GM19099 (cell line): ENCODE results near the gene UPF3A.

Source experiments
- POLR2A ChIP-seq: IDR thresholded peaks from 3 replicates; pipeline ENCODE4 v1.6.1; 2011; ENCODE audit warnings: low read depth; ENCODE audit not compliant: insufficient read length; ENCODE audit errors: extremely low read depth

UPF3A gene

DNA sequence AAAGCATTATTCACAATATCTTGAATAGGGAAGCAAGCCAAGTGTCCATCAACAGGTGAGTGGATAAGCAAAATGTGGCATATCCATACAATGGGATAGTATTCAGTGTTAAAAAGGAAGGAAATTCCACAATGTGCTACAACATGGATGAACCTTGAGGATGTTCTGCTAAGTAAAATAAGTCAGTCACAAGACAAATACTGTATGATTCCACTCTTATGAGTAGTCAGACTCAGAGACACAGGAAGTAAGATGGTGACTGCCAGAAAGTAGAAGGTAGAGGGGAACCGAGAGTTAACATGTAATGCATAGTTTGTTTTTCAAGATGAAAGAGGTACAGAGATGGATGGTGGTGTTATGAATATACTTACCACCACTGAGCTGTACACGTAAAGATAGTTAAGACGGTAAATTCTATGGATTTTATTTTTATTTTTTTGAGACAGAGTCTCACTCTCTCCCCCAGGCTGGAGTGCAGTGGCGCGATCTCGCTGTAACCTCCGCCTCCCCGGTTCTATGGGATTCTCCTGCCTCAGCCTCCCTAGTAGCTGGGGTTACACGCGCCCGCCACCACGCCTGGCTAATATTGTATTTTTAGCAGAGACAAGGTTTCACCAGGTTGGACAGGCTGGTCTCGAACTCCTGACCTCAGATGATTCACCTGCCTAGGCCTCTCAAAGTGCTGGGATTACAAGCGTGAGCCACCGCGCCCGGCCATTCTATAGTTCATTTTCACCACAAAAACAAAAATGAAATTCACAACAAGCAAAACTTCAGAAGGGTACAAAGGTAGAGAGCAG, 31.9 kb downstream of the UPF3A start:
- TF ChIP-seq POLR2A: peak; percentile 28

DNA sequence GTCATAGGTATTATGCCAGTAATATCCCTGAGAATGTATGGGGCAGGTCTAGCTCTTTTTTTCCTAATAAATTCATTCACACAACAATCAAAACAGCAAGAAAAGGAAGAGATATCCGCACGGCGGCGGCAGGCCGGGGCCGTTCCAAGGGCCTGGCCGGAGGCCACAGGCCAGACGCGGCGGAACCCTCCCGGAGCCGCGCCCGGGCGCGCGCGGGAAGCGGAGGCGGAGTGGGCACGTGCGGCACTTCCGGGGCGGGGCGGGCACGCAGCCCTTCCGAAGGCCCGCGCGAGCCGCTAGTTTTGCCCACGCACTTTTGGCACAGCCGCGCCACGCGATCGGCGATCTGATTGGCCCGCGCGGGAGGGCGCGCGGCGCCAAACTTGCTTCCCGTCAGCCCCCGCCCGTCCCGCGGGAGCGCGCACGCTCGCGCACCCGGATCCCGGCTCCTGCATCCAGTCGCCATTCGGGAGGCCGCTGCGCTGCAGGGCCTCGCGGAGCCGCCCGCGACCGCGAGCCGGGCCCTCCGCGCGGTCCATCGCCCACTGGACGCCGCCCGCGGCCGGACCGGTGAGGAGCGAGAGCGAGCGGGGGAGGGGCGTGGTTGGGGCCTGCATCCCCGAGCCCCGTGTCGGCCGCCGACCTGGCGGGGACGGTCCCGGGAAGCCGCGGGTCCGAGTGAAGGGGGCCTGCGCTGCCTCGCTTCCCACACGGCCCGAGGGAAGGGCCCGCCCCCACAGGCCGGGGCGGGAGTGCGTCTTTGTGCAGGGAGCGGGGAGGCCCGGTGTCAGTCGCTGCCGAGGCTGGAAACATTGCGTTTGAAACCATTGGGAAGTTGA, 32.9 kb downstream of the UPF3A start, which contains the start of gene CHAMP1:
Gene CHAMP1 (plus strand): TSS at position 430 of the 839 bp plus-strand sequence. CDS start 9,340 bp downstream, outside the sequence.
- peak; percentile 91 for TF ChIP-seq POLR2A

DNA sequence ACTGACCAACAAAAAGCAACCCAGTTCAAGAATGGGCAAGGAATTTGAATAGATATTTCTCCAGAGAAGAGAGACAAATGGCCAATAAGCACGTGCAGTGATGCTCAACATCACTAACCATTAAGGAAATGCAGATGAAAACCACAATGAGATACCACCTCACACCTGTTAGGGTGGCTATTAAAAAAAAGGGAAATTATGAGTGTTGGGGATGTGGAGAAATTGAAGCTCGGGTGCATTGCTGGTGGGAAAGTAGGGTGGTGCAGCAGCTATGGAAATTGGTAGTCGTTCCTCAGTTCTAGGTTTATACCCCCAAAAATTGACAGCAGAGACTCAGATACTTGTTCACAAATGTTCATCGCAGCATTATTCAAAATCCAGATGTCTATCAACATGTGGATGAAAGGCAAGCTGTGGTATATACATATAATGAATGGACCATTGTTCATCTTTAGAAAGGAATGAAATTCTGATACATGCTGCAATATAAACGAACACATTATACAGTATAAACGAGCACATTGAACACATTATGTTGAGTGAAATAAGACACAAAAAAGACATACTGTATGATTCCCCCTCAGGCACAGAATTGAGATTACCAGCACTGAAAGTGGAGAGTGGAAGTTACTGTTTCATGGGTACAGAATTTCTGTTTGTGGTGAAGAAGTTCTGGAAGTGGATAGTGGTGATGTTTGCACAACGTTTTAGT, 33.8 kb downstream of the UPF3A start:
- no peak for TF ChIP-seq POLR2A

DNA sequence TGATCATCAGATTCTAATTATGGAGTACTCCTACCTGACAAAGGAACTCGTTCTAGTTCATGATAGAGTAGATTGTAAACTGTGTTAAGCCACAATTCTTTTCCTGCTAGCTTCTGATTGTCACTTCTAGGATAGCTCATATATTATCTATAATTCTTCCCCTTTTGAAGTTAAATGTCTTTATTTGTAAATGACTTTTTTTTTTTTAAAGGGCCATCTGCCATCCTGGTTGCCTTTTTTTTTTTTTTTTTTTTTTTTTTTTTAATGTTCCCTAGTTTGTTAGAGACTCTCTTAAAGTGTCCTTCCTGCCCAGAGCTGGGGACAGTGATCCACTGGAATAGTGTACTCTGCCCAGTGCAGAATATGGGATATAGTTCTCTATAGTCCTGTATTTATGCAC, 37.2 kb downstream of the UPF3A start:
- TF ChIP-seq POLR2A: no peak

DNA sequence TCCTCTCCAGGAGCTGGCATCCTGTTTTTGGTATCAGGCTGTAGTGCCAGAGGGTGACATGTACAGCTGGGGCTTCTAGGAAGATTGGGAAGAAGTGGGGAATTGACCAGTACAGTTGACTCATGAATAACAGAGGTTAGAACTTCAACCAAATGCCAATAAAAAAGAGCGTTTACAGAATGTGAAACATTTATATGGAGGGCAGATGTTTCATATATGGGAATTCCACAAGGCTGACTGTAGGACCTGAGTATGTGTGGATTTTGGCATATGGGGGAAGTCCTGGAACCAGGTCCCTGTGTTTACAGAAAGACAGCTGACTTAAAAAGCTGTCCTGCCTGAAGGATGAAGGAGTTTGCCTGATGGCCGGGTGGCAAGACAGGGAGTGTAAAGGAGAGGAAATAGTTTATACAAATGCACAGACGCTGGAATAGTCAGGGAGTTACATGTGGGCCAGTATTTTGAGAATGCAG, 38.1 kb downstream of the UPF3A start:
- no peak for TF ChIP-seq POLR2A

DNA sequence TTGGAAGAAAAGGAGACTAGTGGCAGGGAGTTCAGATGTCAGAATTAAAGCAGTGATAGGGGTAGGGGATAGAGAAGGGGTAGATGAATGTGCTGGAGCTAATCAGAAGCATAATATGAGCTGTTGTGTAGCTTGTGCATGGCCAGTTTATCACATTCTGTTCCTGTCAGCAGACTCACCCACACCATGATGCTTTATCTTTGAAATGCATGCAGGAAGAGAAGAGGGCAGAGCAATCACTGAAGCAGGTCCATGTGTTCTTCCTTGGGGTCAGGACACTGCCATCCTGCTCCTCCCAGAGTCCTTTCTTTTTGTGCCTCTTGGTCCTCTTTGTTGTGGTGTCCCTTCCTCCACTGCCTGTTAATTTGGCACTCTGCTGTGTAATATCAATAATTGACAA, 38.7 kb downstream of the UPF3A start:
- no peak for TF ChIP-seq POLR2A

DNA sequence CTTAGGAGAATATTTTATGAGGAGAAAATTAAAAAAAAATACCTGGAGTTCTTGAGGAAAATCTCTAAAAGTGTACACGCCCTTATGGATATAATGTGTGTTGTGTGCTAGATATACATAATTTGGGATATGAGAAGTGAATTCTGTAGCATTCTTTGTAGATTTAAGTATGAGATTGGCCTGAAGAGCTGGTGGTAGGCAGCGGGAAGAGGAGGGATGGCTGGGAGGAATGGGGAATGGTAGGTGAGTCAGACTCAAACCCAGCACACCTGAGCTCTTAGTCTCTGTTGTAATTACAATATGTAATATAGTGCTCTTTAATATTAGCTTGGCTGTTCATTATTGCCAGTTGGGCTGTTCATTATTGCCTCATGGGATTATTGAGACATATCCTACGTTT, 39.9 kb downstream of the UPF3A start:
- no peak for TF ChIP-seq POLR2A

DNA sequence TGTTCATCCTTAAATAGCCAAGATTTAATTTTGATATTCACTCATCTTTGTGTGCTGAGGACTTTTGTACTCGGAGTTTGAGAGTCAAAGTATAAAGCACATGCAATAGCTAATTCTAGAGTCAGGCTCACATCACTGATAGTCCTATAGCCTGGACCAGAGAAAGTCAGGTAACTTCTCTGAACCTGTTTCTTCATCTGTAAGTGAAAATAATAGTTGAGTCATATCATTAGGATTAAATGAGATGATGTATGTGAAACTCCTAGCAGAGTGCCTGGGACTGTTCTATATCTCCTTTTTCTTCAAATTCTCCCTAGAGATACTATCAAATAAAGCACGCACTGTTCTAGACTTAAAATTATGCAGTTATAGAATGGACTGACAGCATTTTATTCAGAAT, 41.9 kb downstream of the UPF3A start:
- no peak for TF ChIP-seq POLR2A

DNA sequence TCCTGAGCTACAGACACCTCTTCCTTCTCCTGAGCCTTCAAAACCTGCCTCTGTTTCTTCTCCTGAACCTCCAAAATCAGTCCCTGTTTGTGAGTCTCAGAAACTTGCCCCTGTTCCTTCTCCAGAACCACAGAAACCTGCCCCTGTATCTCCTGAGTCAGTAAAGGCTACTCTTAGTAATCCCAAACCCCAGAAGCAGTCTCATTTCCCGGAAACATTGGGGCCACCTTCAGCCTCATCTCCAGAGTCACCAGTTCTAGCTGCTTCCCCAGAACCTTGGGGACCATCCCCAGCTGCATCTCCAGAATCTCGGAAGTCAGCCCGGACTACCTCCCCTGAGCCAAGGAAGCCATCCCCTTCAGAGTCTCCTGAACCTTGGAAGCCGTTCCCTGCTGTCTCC, 42.9 kb downstream of the UPF3A start:
- no peak for TF ChIP-seq POLR2A

DNA sequence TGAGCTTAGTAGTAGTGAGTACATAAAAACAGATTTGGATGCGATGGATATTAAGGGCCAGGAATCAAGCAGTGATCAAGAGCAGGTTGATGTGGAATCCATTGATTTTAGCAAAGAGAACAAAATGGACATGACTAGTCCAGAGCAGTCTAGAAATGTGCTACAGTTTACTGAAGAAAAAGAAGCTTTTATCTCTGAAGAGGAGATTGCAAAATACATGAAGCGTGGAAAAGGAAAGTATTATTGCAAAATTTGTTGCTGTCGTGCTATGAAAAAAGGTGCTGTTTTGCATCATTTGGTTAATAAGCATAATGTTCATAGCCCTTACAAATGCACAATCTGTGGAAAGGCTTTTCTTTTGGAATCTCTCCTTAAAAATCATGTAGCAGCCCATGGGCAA, 44.3 kb downstream of the UPF3A start:
- TF ChIP-seq POLR2A: no peak

DNA sequence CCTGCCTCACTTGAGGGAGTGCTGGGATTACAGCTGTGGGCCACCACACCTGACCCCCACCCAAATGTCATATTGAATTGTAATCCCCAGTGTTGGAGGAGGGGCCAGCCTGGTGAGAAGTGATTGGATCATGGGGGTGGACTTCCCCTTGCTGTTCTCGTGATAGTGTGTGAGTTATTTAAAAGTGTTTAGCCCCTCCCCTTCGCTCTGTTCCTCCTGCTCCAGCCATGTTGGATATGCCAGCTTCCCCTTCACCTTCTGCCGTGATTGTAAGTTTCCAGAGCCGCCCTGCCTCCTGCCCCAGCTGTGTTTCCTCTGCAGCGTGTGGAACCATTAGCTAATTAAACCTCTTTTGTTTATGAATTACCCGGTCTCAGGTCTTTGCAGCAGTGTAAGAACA, 46.6 kb downstream of the UPF3A start:
- TF ChIP-seq POLR2A: no peak

DNA sequence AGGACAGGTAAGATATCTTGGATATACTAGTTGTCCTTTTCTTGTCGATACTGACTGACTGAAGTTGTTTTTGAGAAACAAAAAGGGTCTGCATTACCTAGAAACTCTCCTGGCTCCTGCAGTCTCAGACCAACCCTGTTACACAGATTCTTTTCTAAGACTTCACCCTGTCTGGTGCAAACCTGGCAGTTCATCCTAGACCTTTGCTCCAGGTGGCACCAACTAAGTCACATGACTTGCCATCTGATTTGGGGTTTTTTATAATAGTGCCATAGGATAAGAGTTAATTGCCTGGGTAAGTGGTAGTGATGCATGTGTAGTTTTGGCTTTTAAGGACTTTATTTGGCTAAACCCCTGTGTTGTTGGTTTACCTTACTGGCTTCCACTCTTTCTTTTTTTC, 47.2 kb downstream of the UPF3A start:
- TF ChIP-seq POLR2A: no peak

DNA sequence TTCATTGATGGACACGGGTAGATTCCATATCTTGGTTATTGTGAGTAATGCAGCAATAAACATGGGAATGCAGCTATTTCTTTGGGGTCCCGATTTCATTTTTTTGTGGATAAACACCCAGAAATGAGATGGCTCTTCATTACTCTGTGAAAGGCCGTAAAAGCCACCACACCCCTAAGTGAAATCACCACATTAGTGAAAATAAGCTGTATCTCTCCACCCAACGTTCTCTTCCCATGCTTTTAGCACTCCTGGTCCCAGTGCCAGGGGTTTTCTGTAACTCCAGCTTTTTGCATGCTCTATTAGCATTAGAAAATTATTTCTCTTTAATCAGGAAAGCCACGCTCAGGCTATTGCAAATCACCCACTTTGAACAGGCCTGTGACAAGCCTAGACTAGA, 48.7 kb downstream of the UPF3A start:
- no peak for TF ChIP-seq POLR2A

DNA sequence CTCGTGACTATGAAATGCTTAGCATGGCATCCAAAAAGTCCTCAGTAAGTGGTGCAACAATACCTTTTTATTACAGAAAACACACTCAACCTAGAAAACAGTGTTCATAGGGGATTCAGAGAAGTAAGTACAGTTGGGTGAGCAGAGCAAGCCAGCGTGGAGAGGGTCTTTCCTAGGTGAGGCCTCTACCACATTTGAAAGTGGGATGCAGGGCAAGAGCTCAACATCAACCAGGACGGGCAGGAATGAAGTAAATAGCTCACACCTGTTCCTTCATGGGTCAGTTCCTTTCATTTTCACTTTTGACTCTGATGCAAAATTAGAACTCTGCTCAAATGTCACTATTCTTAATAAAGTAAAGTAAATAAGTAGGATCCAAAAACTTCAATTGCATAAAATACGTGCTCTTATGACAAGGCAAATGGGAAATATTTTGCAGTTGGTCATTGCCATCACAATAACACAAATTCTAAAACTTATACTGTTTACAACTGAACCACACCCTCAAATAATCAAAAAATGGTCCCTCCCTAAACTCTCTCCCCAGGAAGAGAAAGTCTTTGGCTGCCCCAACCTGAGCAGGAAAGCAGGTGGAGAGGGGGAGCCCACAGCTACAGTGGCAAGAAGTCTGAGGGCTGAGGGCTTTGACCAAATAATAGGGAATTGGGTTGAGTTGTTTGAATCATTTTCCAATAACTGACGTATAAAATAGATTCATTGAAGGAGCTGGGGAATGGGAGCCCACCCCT, 53.1 kb downstream of the UPF3A start:
- no peak for TF ChIP-seq POLR2A
